Duodenal mucosa (tissue), 2 donors: ENCODE data around the gene MAGEA2.
"Not testable (repeated sequence)": the region's sequence is repeated elsewhere in the genome, so short reads cannot be mapped to it uniquely, and the experiment has no call there.

Experiments
- H3K27ac ChIP-seq: one replicate; pipeline ENCODE4 v1.7.0; 2013; ENCODE audit warnings: low read depth, low read length
- H3K27me3 ChIP-seq, 2 donors: one replicate each; pipeline ENCODE4 v1.7.0; 2013; ENCODE audit warnings: low read length in 2 of 2, control low read depth in 1 of 2; ENCODE audit not compliant: insufficient read depth in 2 of 2, control insufficient read depth in 1 of 2
- H3K36me3 ChIP-seq, 2 donors: one replicate each; pipeline ENCODE4 v1.7.0; 2013; ENCODE audit warnings: low read length in 2 of 2, control low read depth in 1 of 2; ENCODE audit not compliant: insufficient read depth in 2 of 2, control insufficient read depth in 1 of 2
- H3K4me1 ChIP-seq, 2 donors: one replicate each; pipeline ENCODE4 v1.7.0; 2013; ENCODE audit warnings: low read length in 2 of 2, control low read depth in 1 of 2; ENCODE audit not compliant: insufficient read depth in 2 of 2, control insufficient read depth in 1 of 2
- H3K4me3 ChIP-seq, 2 donors: one replicate each; pipeline ENCODE4 v1.7.0; 2013; ENCODE audit warnings: low read length in 2 of 2, low read depth in 1 of 2
- H3K9ac ChIP-seq, 2 donors: one replicate each; pipeline ENCODE4 v1.7.0; 2013; ENCODE audit warnings: low read length in 2 of 2, low read depth in 1 of 2
- H3K9me3 ChIP-seq, 2 donors: one replicate each; pipeline ENCODE4 v1.7.0; 2013; ENCODE audit warnings: low read length in 2 of 2, control low read depth in 1 of 2; ENCODE audit not compliant: control insufficient read depth in 1 of 2

MAGEA2 gene

GRCh38 chrX:152753686-152754650, at the start of gene MAGEA2:
Gene MAGEA2, minus strand, starts transcription at chrX:152753842. Its CDS starts 2,479 bp downstream, at chrX:152751363.
- not testable (repeated sequence) for H3K4me1 ChIP-seq, H3K36me3 ChIP-seq, H3K27me3 ChIP-seq, H3K27ac ChIP-seq, H3K9ac ChIP-seq, H3K9me3 ChIP-seq, H3K4me3 ChIP-seq

- H3K27me3 ChIP-seq: no peaks in the 10 kb centered on the region
- no peaks in the 10 kb centered on the region for H3K9me3 ChIP-seq
- H3K9ac ChIP-seq: no peak overlapping the region
- H3K4me3 ChIP-seq: no peak overlapping the region
- H3K27ac ChIP-seq: no peak overlapping the region
- H3K36me3 ChIP-seq: no peaks in the 10 kb centered on the region
- H3K4me1 ChIP-seq: no peaks in the 10 kb centered on the region
Measured at GRCh38 chrX:152798945-152799344, 45.3 kb upstream of the MAGEA2 start.

- H3K9me3 ChIP-seq, H3K27me3 ChIP-seq, H3K36me3 ChIP-seq, H3K27ac ChIP-seq, H3K4me3 ChIP-seq, H3K4me1 ChIP-seq, H3K9ac ChIP-seq: not testable (repeated sequence)
Measured at GRCh38 chrX:152787062-152787461, 33.4 kb upstream of the MAGEA2 start.

GRCh38 chrX:152769549-152770289, 16.1 kb upstream of the MAGEA2 start, which contains the start of gene MAGEA6:
Gene MAGEA6, minus strand, starts transcription at chrX:152769689. Its CDS starts 2,039 bp downstream, at chrX:152767650.
- H3K4me3 ChIP-seq, H3K36me3 ChIP-seq, H3K4me1 ChIP-seq, H3K9me3 ChIP-seq, H3K9ac ChIP-seq, H3K27ac ChIP-seq, H3K27me3 ChIP-seq: not testable (repeated sequence)

- H3K9me3 ChIP-seq, H3K27ac ChIP-seq, H3K4me1 ChIP-seq, H3K9ac ChIP-seq, H3K4me3 ChIP-seq, H3K36me3 ChIP-seq, H3K27me3 ChIP-seq: not testable (repeated sequence)
Measured at GRCh38 chrX:152766562-152766961, 12.9 kb upstream of the MAGEA2 start.

- not testable (repeated sequence) for H3K9ac ChIP-seq, H3K4me3 ChIP-seq, H3K27ac ChIP-seq, H3K27me3 ChIP-seq, H3K9me3 ChIP-seq, H3K36me3 ChIP-seq, H3K4me1 ChIP-seq
Measured at GRCh38 chrX:152761582-152761981, 7.9 kb upstream of the MAGEA2 start.

- not testable (repeated sequence) for H3K4me3 ChIP-seq, H3K4me1 ChIP-seq, H3K9me3 ChIP-seq, H3K27me3 ChIP-seq, H3K9ac ChIP-seq, H3K27ac ChIP-seq, H3K36me3 ChIP-seq
Measured at GRCh38 chrX:152759544-152759943, 5.9 kb upstream of the MAGEA2 start.

GRCh38 chrX:152758918-152759317, 5.3 kb upstream of the MAGEA2 start, which contains the start of gene CSAG3:
Gene CSAG3, plus strand, starts transcription at chrX:152759218.
- H3K27me3 ChIP-seq, H3K4me3 ChIP-seq, H3K9ac ChIP-seq, H3K36me3 ChIP-seq, H3K9me3 ChIP-seq, H3K27ac ChIP-seq, H3K4me1 ChIP-seq: not testable (repeated sequence)

- not testable (repeated sequence) for H3K4me3 ChIP-seq, H3K27ac ChIP-seq, H3K27me3 ChIP-seq, H3K36me3 ChIP-seq, H3K9me3 ChIP-seq, H3K4me1 ChIP-seq, H3K9ac ChIP-seq
Measured at GRCh38 chrX:152754871-152755270, 1.2 kb upstream of the MAGEA2 start.

GRCh38 chrX:152738560-152738959, 15.1 kb downstream of the MAGEA2 start:
- Histone ChIP-seq H3K9me3 (no peaks in the 10 kb centered on the region), H3K4me1 (no peaks in the 10 kb centered on the region), H3K36me3 (no peaks in the 10 kb centered on the region), H3K27me3 (no peaks in the 10 kb centered on the region), H3K9ac (no peak overlapping the region), H3K27ac (no peak overlapping the region), H3K4me3 (no peak overlapping the region)
